Loucy (cell line): ENCODE data around the gene GSG1L2.

Experiments used
- CTCF ChIP-seq: fragments of 200-600 bp; sonication (generic); conservative IDR thresholded peaks from 2 replicates; pipeline ENCODE4 v1.5.1; 2014; ENCODE audit warnings: mild to moderate bottlenecking, antibody characterized with exemption, low read length
- EZH2phosphoT487 ChIP-seq: fragments of 200-600 bp; IDR thresholded peaks from 2 replicates; pipeline ENCODE4 v1.6.1; 2018; ENCODE audit warnings: antibody characterized with exemption, mild to moderate bottlenecking, moderate library complexity, borderline replicate concordance

GRCh38 chr17:9798724-9799123, 23.2 kb downstream of the GSG1L2 start:
- no peak for TF ChIP-seq CTCF
- TF ChIP-seq EZH2phosphoT487: no peak
